Heart left ventricle (tissue), 16 donors: Measurements from ENCODE around the gene SEMA4D. TPM values are rescaled to one million over a fixed set of nuclear protein-coding genes. Genes with fewer than 3 reads are reported as not detected.

ENCODE experiments used
- ATAC-seq, 4 donors: fragments of 200-7000 bp; cut with Tn5 transposase; one replicate each; pipeline ENCODE4 v1.9.1; 2020 to 2022; ENCODE audit warnings: moderate library complexity in 4 of 4, mild to moderate bottlenecking in 3 of 4, moderate number of reproducible peaks in 1 of 4
- DNase-seq, 5 donors: peaks; one replicate each; pipeline ENCODE4 v3.0.0-alpha.2; 2020
- H3K27ac ChIP-seq, 12 donors: fragments of 200-600 bp; sonication (generic) in 4 of 12; one replicate each; pipeline versions ENCODE4 v1.5.0 to v1.8.0; 2016 to 2022; ENCODE audit warnings: mild to moderate bottlenecking in 2 of 12
- H3K27me3 ChIP-seq, 9 donors: fragments of 200-600 bp; sonication (generic) in 2 of 9; one replicate each; pipeline versions ENCODE4 v1.5.1 to v1.8.0; 2016 to 2022; ENCODE audit warnings: mild to moderate bottlenecking in 3 of 9
- H3K36me3 ChIP-seq, 9 donors: fragments of 200-600 bp; sonication (generic) in 2 of 9; one replicate each; pipeline versions ENCODE4 v1.5.0 to v1.8.0; 2018 to 2022; ENCODE audit warnings: mild to moderate bottlenecking in 2 of 9
- H3K4me1 ChIP-seq, 12 donors: fragments of 200-600 bp; sonication (generic) in 4 of 12; one replicate each; pipeline versions ENCODE4 v1.5.0 to v1.8.0; 2016 to 2022; ENCODE audit warnings: mild to moderate bottlenecking in 3 of 12
- H3K4me3 ChIP-seq, 12 donors: fragments of 200-600 bp; sonication (generic) in 4 of 12; one replicate each; pipeline versions ENCODE4 v1.5.0 to v1.8.0; 2017 to 2022; ENCODE audit warnings: mild to moderate bottlenecking in 9 of 12, moderate library complexity in 4 of 12
- H3K9me3 ChIP-seq, 12 donors: fragments of 200-600 bp; sonication (generic) in 4 of 12; one replicate each; pipeline versions ENCODE4 v1.5.0 to v1.8.0; 2016 to 2022; ENCODE audit warnings: mild to moderate bottlenecking in 1 of 12
- CTCF ChIP-seq, 12 donors: fragments of 200-600 bp; sonication (generic) in 4 of 12; IDR thresholded peaks; one replicate each; pipeline versions ENCODE4 v1.5.0 to v1.8.0; 2018 to 2022; ENCODE audit warnings: antibody characterized with exemption in 12 of 12, mild to moderate bottlenecking in 5 of 12
- POLR2A ChIP-seq, 2 donors: fragments of 450-650 bp; IDR thresholded peaks; one replicate each; pipeline ENCODE4 v1.6.1; 2017; ENCODE audit warnings: antibody characterized with exemption in 2 of 2, mild to moderate bottlenecking in 2 of 2, moderate library complexity in 2 of 2
- WGBS, 4 donors: extraction: QIAGEN DNeasy Blood & Tissue Kit in 2 of 4; methylation state at CpG; one replicate each; pipeline versions ENCODE4 v1.1.5 to v1.1.7; 2013 to 2018; 5-methylcytosine and 5-hydroxymethylcytosine counted together
- intact Hi-C, 10 donors: fragments of 100-400 bp; cut with DNase I; formaldehyde crosslinking; loops; one replicate each; pipeline versions ENCODE4 v1.11.1 to v1.14.2; 2022
- polyA plus RNA-seq, 2 donors: library from polyadenylated mRNA; stranded (reverse); fragments of 200-250 nt; gene quantifications; one replicate each; pipeline ENCODE4 v1.2.3, GENCODE V29; 2013
- total RNA-seq, 9 donors: library from RNA; depleted of rRNA in 2 of 9; stranded (reverse); fragments of >200 nt in 2 of 9; fragmentation: NEBNext Ultra II Directional in 3 of 9; extraction: Animal tissue kit (Norgen Biotek cat#: 25700) in 3 of 9; gene quantifications; one replicate each; pipeline versions ENCODE4 v1.1.0 to v1.2.4, GENCODE V29; 2016 to 2023
- donor health status: ischemic (EF 13 %, LVEDD 7.1; RV severe dilation, severe dysfunction).
- donor health status: healthy with polysubstance abuse.
- donor health status: DM: no; HTN: yes; CAD: no.
- donor health status: DM: no; HTN: no; CAD: no.
- donor health status: ischemic (EF 25% LVEDD 6.9; RV normal size, moderate dysfunction).
- donor health status: ischemic (EF 25% LVEDD 5.7; RV mildly dilated, moderate dysfunction).
- donor health status: healthy.
- donor health status: DM: yes; HTN: yes; CAD: no.
- donor health status: ischemic (EF 35%, LVEDD 5.7; RV mildly dilated, moderate dysfunction).
- donor health status: nonischemic (EF 11% LVEDD 7.7; RV severe dilation, severe dysfunction).
- donor health status: DM: yes; HTN: yes; CAD: no.
- donor health status: PGD.
- donor health status: ischemic (EF 29% LVEDD 5.4; RV normal size, mild dysfunction).
- donor health status: nonischemic (EF 23%, LVEDD 6.1; RV moderate dilation, normal function).

Gene SEMA4D
- total and polyA plus RNA-seq, 11 donors, result 4.0 to 59.8 (median 20.2) TPM

DNA sequence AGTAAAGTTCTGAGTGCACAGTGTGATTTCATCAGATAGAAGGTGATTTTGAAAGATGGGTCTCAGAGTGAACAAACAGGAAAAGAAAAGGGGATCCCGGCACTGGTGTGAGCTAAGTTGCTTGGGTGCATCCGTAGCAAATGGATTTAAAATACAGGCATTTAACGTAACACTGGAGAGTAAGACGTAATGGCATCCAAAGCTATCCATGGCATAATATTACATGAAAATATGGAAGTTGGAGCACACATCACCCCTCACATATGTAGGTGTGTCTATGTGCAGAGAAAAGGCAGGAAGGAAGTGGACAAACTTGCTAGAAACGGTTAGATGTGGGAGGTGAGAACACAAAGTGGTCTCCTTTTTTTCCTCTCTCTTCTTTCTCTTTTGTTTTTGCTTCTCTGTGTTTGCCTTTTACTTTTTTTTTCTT, 38.2 kb upstream of the SEMA4D start:
- Histone ChIP-seq H3K9me3 (no peaks in the 10 kb centered on the region), H3K4me1 (peaks cover 0 to 59% (median 0%) of the 10 kb centered on the region in 12 donors), H3K27me3 (no peaks in the 10 kb centered on the region), H3K36me3 (no peaks in the 10 kb centered on the region), H3K4me3 (no peak overlapping the region), H3K27ac (peak overlapping the region in 1 of 12 donors; percentile 88)
- 69 to 78% (median 73%) methylated on average over 5 of the region's 5 CpGs for WGBS, 4 donors
- intact Hi-C loops, result no loop called here
- DNase-seq (no peak), ATAC-seq (no peak)
- TF ChIP-seq CTCF (IDR thresholded peaks at IDR 0.05), result no peak
- TF ChIP-seq POLR2A (IDR thresholded peaks at IDR 0.05), result no peak

GRCh38 chr9:89535461-89535860, 37.5 kb upstream of the SEMA4D start:
- H3K9me3 ChIP-seq, result no peaks in the 10 kb centered on the region
- peak overlapping the region in 1 of 12 donors; percentile 88 for H3K27ac ChIP-seq
- TF ChIP-seq CTCF (IDR thresholded peaks at IDR 0.05) (no peak), POLR2A (IDR thresholded peaks at IDR 0.05) (no peak)
- no peaks in the 10 kb centered on the region for H3K36me3 ChIP-seq
- intact Hi-C loops, result no loop called here
- H3K27me3 ChIP-seq, result no peaks in the 10 kb centered on the region
- no peak overlapping the region for H3K4me3 ChIP-seq
- no peak for DNase-seq
- peaks cover 0 to 63% (median 0%) of the 10 kb centered on the region in 12 donors for H3K4me1 ChIP-seq
- no peak for ATAC-seq
- WGBS, 4 donors, result 79 to 97% (median 94%) methylated on average over 3 of the region's 3 CpGs

GRCh38 chr9:89534515-89535287, 36.8 kb upstream of the SEMA4D start:
- Histone ChIP-seq H3K27me3 (no peaks in the 10 kb centered on the region), H3K4me3 (no peak overlapping the region), H3K27ac (no peak overlapping the region), H3K9me3 (no peaks in the 10 kb centered on the region), H3K36me3 (no peaks in the 10 kb centered on the region), H3K4me1 (peaks cover 0 to 70% (median 0%) of the 10 kb centered on the region in 12 donors)
- WGBS, 4 donors, result 79 to 87% (median 85%) methylated on average over 13 of the region's 13 CpGs
- intact Hi-C loops, result no loop called here
- DNase-seq, result no peak
- TF ChIP-seq CTCF (IDR thresholded peaks at IDR 0.05), result no peak
- no peak for TF ChIP-seq POLR2A (IDR thresholded peaks at IDR 0.05)
- ATAC-seq, result no peak

- no peaks in the 10 kb centered on the region for H3K36me3 ChIP-seq
- H3K27ac ChIP-seq, result no peak overlapping the region
- DNase-seq (no peak), ATAC-seq (no peak)
- H3K27me3 ChIP-seq, result no peaks in the 10 kb centered on the region
- H3K4me3 ChIP-seq, result no peak overlapping the region
- peaks cover 0 to 71% (median 0%) of the 10 kb centered on the region in 12 donors for H3K4me1 ChIP-seq
- TF ChIP-seq POLR2A (IDR thresholded peaks at IDR 0.05), result no peak
- TF ChIP-seq CTCF (IDR thresholded peaks at IDR 0.05), result no peak
- no peaks in the 10 kb centered on the region for H3K9me3 ChIP-seq
- intact Hi-C loops, result no loop called here
- 59 to 70% (median 65%) methylated on average over 9 to 10 of the region's 10 CpGs for WGBS, 4 donors
These were observed 35.6 kb upstream of the SEMA4D start for GRCh38 chr9:89533411-89534095.
